ENCODE measurements around the gene BCAS1.

BCAS1 gene

GRCh38 chr20:54103067-54103761 lies 32.8 kb upstream of the BCAS1 start:
- DNase-seq = peak in 9 of 14 donors; percentile 3 to 68 (median 15)

- DNase-seq = no peak
Measured at GRCh38 chr20:54102543-54102942, 32.1 kb upstream of the BCAS1 start.

GRCh38 chr20:54100563-54100962 lies 30.2 kb upstream of the BCAS1 start:
- no peak for DNase-seq

- DNase-seq = no peak
Measured at GRCh38 chr20:54099894-54100293, 29.5 kb upstream of the BCAS1 start.

- no peak for DNase-seq
Measured at GRCh38 chr20:54098047-54098446, 27.7 kb upstream of the BCAS1 start.

- no peak for DNase-seq
Measured at GRCh38 chr20:54097236-54097529, 26.8 kb upstream of the BCAS1 start.

GRCh38 chr20:54095824-54096223 lies 25.4 kb upstream of the BCAS1 start:
- DNase-seq = no peak

- no peak for DNase-seq
Measured at GRCh38 chr20:54094268-54094580, 23.8 kb upstream of the BCAS1 start.

GRCh38 chr20:54093423-54094267 lies 23.3 kb upstream of the BCAS1 start:
- peak in 3 of 14 donors; percentile 1 to 8 (median 6) for DNase-seq

GRCh38 chr20:54092021-54092420 lies 21.6 kb upstream of the BCAS1 start:
- no peak for DNase-seq

- DNase-seq = no peak
Measured at GRCh38 chr20:54091120-54091480, 20.7 kb upstream of the BCAS1 start.

- no peak for DNase-seq
Measured at GRCh38 chr20:54090230-54091119, 20.1 kb upstream of the BCAS1 start.

GRCh38 chr20:54088430-54088829 lies 18.0 kb upstream of the BCAS1 start:
- no peak for DNase-seq

GRCh38 chr20:54086507-54087039 lies 16.2 kb upstream of the BCAS1 start:
- DNase-seq = no peak

GRCh38 chr20:54085910-54086309 lies 15.5 kb upstream of the BCAS1 start:
- DNase-seq = no peak

GRCh38 chr20:54085425-54085824 lies 15.0 kb upstream of the BCAS1 start:
- no peak for DNase-seq

- DNase-seq = peak in 1 of 14 donors; percentile 8
Measured at GRCh38 chr20:54084727-54085388, 14.5 kb upstream of the BCAS1 start.

GRCh38 chr20:54084193-54084592 lies 13.8 kb upstream of the BCAS1 start:
- no peak for DNase-seq

- no peak for DNase-seq
Measured at GRCh38 chr20:54083459-54083858, 13.1 kb upstream of the BCAS1 start.

GRCh38 chr20:54082100-54082499 lies 11.7 kb upstream of the BCAS1 start:
- DNase-seq = no peak

GRCh38 chr20:54079652-54080051 lies 9.3 kb upstream of the BCAS1 start:
- DNase-seq = no peak

- no peak for DNase-seq
Measured at GRCh38 chr20:54078296-54078984, 8.0 kb upstream of the BCAS1 start.

Measured in C1 segment of cervical spinal cord (tissue), 14 donors.